KOPT-K1 (cell line): ENCODE data around the gene TEX36.
"Not testable (repeated sequence)": the region's sequence is repeated elsewhere in the genome, so short reads cannot be mapped to it uniquely, and the experiment has no call there.

Source experiments
- H3K27ac ChIP-seq: fragments of 200-600 bp; sonication (generic); 2 replicates; pipeline ENCODE4 v1.5.1; 2016; ENCODE audit warnings: antibody characterized with exemption, mild to moderate bottlenecking, low read depth, low read length; ENCODE audit not compliant: poor library complexity, severe bottlenecking
- H3K36me3 ChIP-seq: fragments of 200-600 bp; sonication (generic); 2 replicates; pipeline ENCODE4 v1.5.1; 2017; ENCODE audit warnings: antibody characterized with exemption, mild to moderate bottlenecking, low read length, moderate library complexity; ENCODE audit not compliant: insufficient read depth
- H3K9me3 ChIP-seq: fragments of 200-600 bp; sonication (generic); 2 replicates; pipeline ENCODE4 v1.5.1; 2017; ENCODE audit warnings: antibody characterized with exemption, low read length, mild to moderate bottlenecking; ENCODE audit not compliant: insufficient read depth, poor library complexity, severe bottlenecking

Gene TEX36

GRCh38 chr10:125628104-125629049 is 54.6 kb downstream of the TEX36 start:
- Histone ChIP-seq H3K27ac (no peak overlapping the region), H3K9me3 (no peaks in the 10 kb centered on the region)

DNA sequence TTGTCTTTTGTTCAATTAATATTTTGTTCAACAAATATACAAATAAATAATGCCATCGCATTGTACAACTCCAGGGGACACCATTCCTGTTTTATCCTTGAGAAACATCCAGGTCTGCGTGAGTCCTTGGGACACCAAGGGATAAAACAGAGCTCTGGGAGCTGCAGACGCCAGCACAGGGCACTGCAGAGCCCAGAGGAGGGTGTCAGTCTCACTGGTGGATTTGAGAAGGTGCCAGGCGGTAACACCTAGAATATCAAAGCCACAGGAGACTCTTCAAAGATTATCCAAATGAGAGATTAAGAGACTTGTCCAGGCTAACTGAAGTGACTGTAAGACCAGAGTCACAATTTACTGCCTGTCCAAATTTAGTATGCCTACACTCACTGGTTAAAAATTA is 55.3 kb downstream of the TEX36 start:
- Histone ChIP-seq H3K36me3 (no peaks in the 10 kb centered on the region), H3K9me3 (no peaks in the 10 kb centered on the region), H3K27ac (no peak overlapping the region)

More at GRCh38 chr10:125628104-125629049, 54.6 kb downstream of the TEX36 start:
- H3K36me3 ChIP-seq: no peaks in the 10 kb centered on the region

DNA sequence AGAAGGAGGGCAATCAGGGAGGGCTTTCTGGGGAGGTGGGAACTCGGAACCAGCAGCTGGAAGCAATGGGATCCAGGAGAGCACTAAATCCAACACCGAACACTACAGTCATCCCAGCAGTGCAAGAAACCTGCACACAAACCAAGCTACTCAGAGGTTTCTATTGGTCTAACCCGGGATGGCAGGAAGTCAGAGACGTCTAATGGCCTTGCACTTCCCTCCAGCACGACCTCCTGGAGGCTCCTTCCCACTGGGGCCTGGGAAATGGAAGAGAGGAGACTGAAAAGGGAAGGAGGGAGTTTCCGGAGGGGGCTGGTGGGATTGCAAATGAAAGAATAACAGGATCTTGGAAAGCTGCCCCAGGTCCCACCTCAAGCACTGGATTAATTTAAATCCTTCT is 56.3 kb downstream of the TEX36 start:
- no peak overlapping the region for H3K27ac ChIP-seq
- no peaks in the 10 kb centered on the region for H3K9me3 ChIP-seq
- H3K36me3 ChIP-seq: no peaks in the 10 kb centered on the region

- no peak overlapping the region for H3K27ac ChIP-seq
- no peaks in the 10 kb centered on the region for H3K36me3 ChIP-seq
- H3K9me3 ChIP-seq: no peaks in the 10 kb centered on the region
Observed at GRCh38 chr10:125625586-125625985, 57.4 kb downstream of the TEX36 start.

- H3K27ac ChIP-seq: no peak overlapping the region
Observed at GRCh38 chr10:125624800-125625199, 58.2 kb downstream of the TEX36 start.

DNA sequence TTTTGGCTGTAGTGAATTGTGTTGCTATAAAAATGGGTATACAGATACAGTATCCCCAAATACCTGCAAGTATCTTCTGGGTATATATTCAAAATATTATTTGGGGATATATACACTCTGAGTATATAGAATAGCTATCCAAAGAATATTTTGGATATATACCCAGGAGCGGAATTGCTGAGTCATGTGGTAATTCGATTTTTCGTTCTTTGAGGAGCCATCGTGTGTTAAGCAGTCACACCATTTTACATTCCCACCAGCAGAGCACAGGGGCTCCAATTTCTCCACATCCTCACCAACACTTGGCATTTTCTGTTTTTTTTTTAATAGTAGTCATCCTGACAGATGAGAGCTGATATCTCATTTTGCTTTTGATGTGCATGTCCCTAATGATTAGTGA is 61.9 kb downstream of the TEX36 start:
- H3K9me3 ChIP-seq: no peaks in the 10 kb centered on the region
- no peak overlapping the region for H3K27ac ChIP-seq
- H3K36me3 ChIP-seq: no peaks in the 10 kb centered on the region

More at GRCh38 chr10:125624800-125625199, 58.2 kb downstream of the TEX36 start:
- Histone ChIP-seq H3K9me3 (no peaks in the 10 kb centered on the region), H3K36me3 (no peaks in the 10 kb centered on the region)

GRCh38 chr10:125620401-125620800 is 62.6 kb downstream of the TEX36 start:
- Histone ChIP-seq H3K27ac (no peak overlapping the region), H3K36me3 (no peaks in the 10 kb centered on the region), H3K9me3 (no peaks in the 10 kb centered on the region)

DNA sequence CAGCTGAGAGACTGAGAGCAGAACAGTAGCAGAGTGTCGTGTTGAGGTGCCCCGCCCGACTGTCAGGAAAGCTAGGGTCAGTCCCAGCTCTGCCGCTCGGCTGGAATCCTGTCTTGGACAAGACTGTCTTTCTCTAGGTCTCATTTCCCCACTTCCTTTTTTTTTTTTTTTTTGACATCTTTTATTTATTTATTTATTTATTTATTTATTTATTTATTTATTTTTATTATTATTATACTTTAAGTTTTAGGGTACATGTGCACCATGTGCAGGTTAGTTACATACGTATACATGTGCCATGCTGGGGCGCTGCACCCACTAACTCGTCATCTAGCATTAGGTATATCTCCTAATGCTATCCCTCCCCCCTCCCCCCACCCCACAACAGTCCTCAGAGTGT is 69.9 kb downstream of the TEX36 start:
- not testable (repeated sequence) for H3K27ac ChIP-seq, H3K9me3 ChIP-seq

GRCh38 chr10:125611756-125612155 is 71.2 kb downstream of the TEX36 start:
- no peaks in the 10 kb centered on the region for H3K9me3 ChIP-seq
- H3K36me3 ChIP-seq: no peaks in the 10 kb centered on the region
- no peak overlapping the region for H3K27ac ChIP-seq

More for the DNA sequence above, 69.9 kb downstream of the TEX36 start:
- H3K36me3 ChIP-seq: not testable (repeated sequence)

GRCh38 chr10:125611216-125611615 is 71.7 kb downstream of the TEX36 start:
- H3K9me3 ChIP-seq: no peaks in the 10 kb centered on the region
- H3K27ac ChIP-seq: no peak overlapping the region
- no peaks in the 10 kb centered on the region for H3K36me3 ChIP-seq

- no peaks in the 10 kb centered on the region for H3K9me3 ChIP-seq
- no peaks in the 10 kb centered on the region for H3K36me3 ChIP-seq
- no peak overlapping the region for H3K27ac ChIP-seq
Observed at GRCh38 chr10:125609859-125610258, 73.1 kb downstream of the TEX36 start.

GRCh38 chr10:125608474-125608873 is 74.5 kb downstream of the TEX36 start:
- no peaks in the 10 kb centered on the region for H3K36me3 ChIP-seq
- no peaks in the 10 kb centered on the region for H3K9me3 ChIP-seq
- H3K27ac ChIP-seq: no peak overlapping the region

DNA sequence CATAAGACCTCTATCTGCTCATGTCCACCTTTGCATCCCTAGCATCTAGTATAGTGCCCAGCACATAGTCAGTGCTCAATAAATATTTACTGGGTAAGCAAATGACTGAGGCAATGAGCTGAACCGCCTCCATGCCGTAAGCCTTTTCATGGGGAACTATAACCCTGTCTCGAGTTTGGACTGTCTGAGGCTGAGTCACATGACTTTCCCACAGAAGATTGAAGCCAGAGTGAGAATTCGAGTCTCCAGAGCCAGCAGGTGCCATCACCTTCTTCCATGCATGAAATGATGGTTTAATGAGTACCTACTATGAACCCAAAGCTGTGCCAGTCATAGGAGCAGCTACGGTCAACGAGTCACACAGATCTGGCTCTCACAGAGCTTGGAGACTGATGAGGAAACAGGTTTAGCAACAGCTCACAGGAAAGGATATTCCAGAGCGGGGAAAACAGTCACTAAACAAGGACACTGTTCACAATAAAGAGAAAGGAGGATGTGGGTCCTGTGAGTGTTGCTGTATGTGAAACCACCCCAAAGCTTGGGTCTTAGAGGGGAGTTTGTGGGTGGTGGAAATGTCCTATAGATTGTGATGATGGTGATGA is 75.2 kb downstream of the TEX36 start:
- no peaks in the 10 kb centered on the region for H3K9me3 ChIP-seq
- H3K27ac ChIP-seq: no peak overlapping the region
- H3K36me3 ChIP-seq: no peaks in the 10 kb centered on the region

GRCh38 chr10:125606414-125607010 is 76.5 kb downstream of the TEX36 start:
- H3K9me3 ChIP-seq: no peaks in the 10 kb centered on the region
- no peaks in the 10 kb centered on the region for H3K36me3 ChIP-seq
- no peak overlapping the region for H3K27ac ChIP-seq
